Measurements from ENCODE around the gene PBXIP1.

PBXIP1 gene

DNA sequence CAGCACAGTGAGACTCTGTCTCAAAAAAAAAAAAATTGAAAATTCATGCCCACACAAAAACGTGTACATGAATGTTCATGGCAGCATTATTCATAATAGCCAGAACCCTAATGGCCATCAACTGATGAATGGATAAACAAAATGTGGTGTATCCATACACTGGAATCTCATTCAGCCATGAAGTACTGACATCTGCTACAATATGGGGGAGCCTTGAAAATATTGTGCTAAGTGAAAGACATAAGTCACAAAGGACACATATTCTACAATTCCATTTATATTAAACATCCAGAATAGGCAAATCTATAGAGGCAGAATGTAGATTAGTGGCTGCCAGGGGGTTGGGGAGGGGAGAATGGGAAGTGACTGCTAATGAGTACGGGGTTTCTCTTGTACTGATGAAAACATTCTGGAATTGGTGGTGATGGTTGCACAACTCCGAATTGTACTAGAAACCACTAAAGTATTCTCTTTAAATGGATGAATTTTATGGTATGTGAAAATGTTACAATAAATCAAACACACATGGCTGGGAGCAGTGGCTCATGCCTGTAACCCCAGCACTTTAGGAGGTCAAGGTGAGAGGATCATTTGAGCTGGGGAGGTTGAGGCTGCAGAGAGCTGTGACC, 52.8 kb downstream of the PBXIP1 start:
- no peak overlapping the region for H3K4me3 ChIP-seq (ENCODE audit: low read length)
- H3K9me3 ChIP-seq (ENCODE audit: control insufficient read depth, low read length): no peaks in the 10 kb centered on the region
- H3K4me1 ChIP-seq (ENCODE audit: control insufficient read depth, insufficient read depth, low read length): no peaks in the 10 kb centered on the region
- H3K27me3 ChIP-seq (ENCODE audit: control insufficient read depth, insufficient read depth, low read length): no peaks in the 10 kb centered on the region
- no peaks in the 10 kb centered on the region for H3K36me3 ChIP-seq (ENCODE audit: control insufficient read depth, insufficient read depth, low read length)
- H3K9ac ChIP-seq (ENCODE audit: low read length): no peak overlapping the region

GRCh38 chr1:154901591-154901990, 54.3 kb downstream of the PBXIP1 start:
- no peaks in the 10 kb centered on the region for H3K4me1 ChIP-seq (ENCODE audit: control insufficient read depth, insufficient read depth, low read length)
- no peaks in the 10 kb centered on the region for H3K27me3 ChIP-seq (ENCODE audit: control insufficient read depth, insufficient read depth, low read length)
- H3K9ac ChIP-seq (ENCODE audit: low read length): no peak overlapping the region
- no peaks in the 10 kb centered on the region for H3K36me3 ChIP-seq (ENCODE audit: control insufficient read depth, insufficient read depth, low read length)
- H3K4me3 ChIP-seq (ENCODE audit: low read length): no peak overlapping the region
- H3K9me3 ChIP-seq (ENCODE audit: control insufficient read depth, low read length): no peaks in the 10 kb centered on the region

- H3K4me1 ChIP-seq (ENCODE audit: control insufficient read depth, insufficient read depth, low read length): no peaks in the 10 kb centered on the region
- no peaks in the 10 kb centered on the region for H3K9me3 ChIP-seq (ENCODE audit: control insufficient read depth, low read length)
- no peaks in the 10 kb centered on the region for H3K27me3 ChIP-seq (ENCODE audit: control insufficient read depth, insufficient read depth, low read length)
- no peaks in the 10 kb centered on the region for H3K36me3 ChIP-seq (ENCODE audit: control insufficient read depth, insufficient read depth, low read length)
- no peak overlapping the region for H3K4me3 ChIP-seq (ENCODE audit: low read length)
- no peak overlapping the region for H3K9ac ChIP-seq (ENCODE audit: low read length)
Measured at GRCh38 chr1:154899041-154899440, 56.9 kb downstream of the PBXIP1 start.

DNA sequence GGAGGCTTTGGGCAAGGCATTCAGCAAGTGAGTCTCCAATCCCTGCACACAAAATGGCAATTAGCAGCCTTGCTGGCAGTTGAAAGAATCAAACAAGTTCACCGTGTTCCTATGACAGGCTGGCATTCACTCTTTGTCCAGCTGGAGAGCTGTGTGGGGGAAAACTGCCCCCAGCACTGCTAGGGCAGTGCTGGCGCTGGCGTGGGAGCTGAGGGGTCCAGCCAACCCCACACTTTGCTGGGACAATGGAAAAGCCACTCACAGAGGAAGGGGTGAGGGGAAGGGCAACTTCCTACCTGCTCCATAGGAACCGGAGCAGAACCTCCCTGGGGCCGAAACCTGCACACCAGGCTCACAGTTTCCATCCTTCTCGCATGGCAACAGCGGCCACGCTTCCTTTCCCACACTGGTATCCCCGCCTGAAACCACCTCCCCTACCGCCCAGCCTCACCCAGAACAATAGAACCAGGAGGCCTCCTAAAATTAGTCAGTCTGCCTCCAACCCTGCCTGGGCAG, 59.1 kb downstream of the PBXIP1 start:
- no peak overlapping the region for H3K9ac ChIP-seq (ENCODE audit: low read length)
- no peaks in the 10 kb centered on the region for H3K36me3 ChIP-seq (ENCODE audit: control insufficient read depth, insufficient read depth, low read length)
- no peak overlapping the region for H3K4me3 ChIP-seq (ENCODE audit: low read length)
- no peaks in the 10 kb centered on the region for H3K27me3 ChIP-seq (ENCODE audit: control insufficient read depth, insufficient read depth, low read length)
- no peaks in the 10 kb centered on the region for H3K4me1 ChIP-seq (ENCODE audit: control insufficient read depth, insufficient read depth, low read length)
- no peaks in the 10 kb centered on the region for H3K9me3 ChIP-seq (ENCODE audit: control insufficient read depth, low read length)

DNA sequence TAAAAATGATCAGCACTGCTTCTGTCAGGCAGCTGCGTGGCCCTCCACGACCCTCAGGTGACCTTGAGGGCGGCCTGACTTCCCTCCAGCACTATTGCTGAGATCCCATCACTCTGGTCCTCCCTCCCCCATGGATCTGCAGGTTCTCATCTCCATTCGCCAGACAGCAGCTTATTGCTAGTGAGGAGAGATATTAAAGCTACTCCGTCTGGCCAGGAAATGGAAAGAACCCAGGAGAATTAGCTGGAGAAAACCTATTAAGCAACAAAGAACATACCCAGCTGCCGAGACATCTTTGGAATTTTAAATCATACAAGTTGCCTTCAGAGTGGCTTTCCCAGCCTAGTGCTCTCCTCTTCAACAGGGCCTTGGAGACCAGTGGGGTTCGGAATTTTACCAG, 60.1 kb downstream of the PBXIP1 start:
- Histone ChIP-seq H3K9me3 (ENCODE audit: control insufficient read depth, low read length) (no peaks in the 10 kb centered on the region), H3K9ac (ENCODE audit: low read length) (no peak overlapping the region), H3K4me3 (ENCODE audit: low read length) (no peak overlapping the region), H3K36me3 (ENCODE audit: control insufficient read depth, insufficient read depth, low read length) (no peaks in the 10 kb centered on the region), H3K27me3 (ENCODE audit: control insufficient read depth, insufficient read depth, low read length) (no peaks in the 10 kb centered on the region), H3K4me1 (ENCODE audit: control insufficient read depth, insufficient read depth, low read length) (no peaks in the 10 kb centered on the region)

All from mucosa of stomach (tissue), 1 donor.